HUES6 (cell line): ENCODE results near the gene NMD3.

Experiments
- H3K27ac ChIP-seq: 2 replicates; pipeline ENCODE4 v1.7.0; 2013; ENCODE audit warnings: low read depth, mild to moderate bottlenecking, low read length, inconsistent platforms
- H3K27me3 ChIP-seq: 2 replicates; pipeline ENCODE4 v1.6.1; 2013; ENCODE audit warnings: low read length; ENCODE audit not compliant: control insufficient read depth, insufficient read depth
- H3K36me3 ChIP-seq: 2 replicates; pipeline ENCODE4 v1.6.1; 2013; ENCODE audit warnings: low read length; ENCODE audit not compliant: control insufficient read depth, insufficient read depth
- H3K4me1 ChIP-seq: 2 replicates; pipeline ENCODE4 v1.6.1; 2013; ENCODE audit warnings: low read length; ENCODE audit not compliant: control insufficient read depth, insufficient read depth
- H3K4me3 ChIP-seq: 2 replicates; pipeline ENCODE4 v1.5.1; 2013; ENCODE audit warnings: low read depth, low read length
- H3K9ac ChIP-seq: one replicate; pipeline ENCODE4 v1.6.1; 2013; ENCODE audit warnings: mild to moderate bottlenecking, low read length
- H3K9me3 ChIP-seq: 2 replicates; pipeline ENCODE4 v1.6.1; 2013; ENCODE audit warnings: low read depth, low read length; ENCODE audit not compliant: control insufficient read depth, insufficient read depth

Gene NMD3

DNA sequence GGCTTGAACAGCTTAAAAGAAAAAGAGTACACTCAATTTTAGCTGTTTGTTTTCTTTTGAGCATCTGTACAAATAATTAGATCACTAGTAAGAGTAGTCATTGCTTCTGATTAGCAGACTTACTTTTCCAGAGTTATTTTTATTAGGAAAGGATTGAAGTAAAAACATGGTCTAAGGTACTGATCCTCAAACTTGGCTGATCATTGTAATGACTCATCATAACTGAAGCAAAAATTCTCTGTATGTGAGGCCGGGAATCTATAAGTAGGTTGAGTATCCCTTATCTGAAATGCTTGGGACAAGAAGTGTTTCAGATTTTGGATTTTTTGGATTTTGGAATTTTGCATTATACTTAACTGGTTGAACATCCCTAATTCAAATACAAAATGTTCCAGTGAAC, 12.4 kb downstream of the NMD3 start:
- H3K4me3 ChIP-seq = no peak overlapping the region
- no peaks in the 10 kb centered on the region for H3K4me1 ChIP-seq
- no peaks in the 10 kb centered on the region for H3K9me3 ChIP-seq
- no peaks in the 10 kb centered on the region for H3K27me3 ChIP-seq
- peaks cover 86% of the 10 kb centered on the region for H3K36me3 ChIP-seq
- H3K27ac ChIP-seq = no peak overlapping the region
- no peak overlapping the region for H3K9ac ChIP-seq

DNA sequence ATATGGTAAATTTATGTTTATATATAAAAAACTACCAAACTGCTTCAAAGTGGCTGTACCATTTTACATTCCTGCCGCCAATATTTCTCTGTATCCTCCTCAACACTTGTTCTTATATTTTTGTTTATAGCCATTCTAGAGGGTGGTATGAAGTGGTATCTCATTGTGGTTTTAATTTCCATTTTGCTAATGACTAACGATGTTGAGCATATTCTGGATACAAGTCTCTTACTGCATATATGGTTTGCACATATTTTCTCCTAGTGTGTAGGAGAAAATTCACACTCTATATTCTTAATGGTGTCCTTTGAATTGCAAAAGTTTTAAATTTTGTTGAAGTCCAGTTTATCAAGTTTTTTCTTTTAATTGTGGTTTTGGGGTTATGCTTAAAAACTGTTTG, 15.1 kb downstream of the NMD3 start:
- Histone ChIP-seq H3K27me3 (no peaks in the 10 kb centered on the region), H3K9me3 (no peaks in the 10 kb centered on the region), H3K4me3 (no peak overlapping the region), H3K36me3 (peaks cover 87% of the 10 kb centered on the region), H3K27ac (no peak overlapping the region), H3K9ac (no peak overlapping the region), H3K4me1 (no peaks in the 10 kb centered on the region)

- Histone ChIP-seq H3K27ac (no peak overlapping the region), H3K9ac (no peak overlapping the region), H3K27me3 (no peaks in the 10 kb centered on the region), H3K36me3 (peaks cover 91% of the 10 kb centered on the region), H3K4me1 (no peaks in the 10 kb centered on the region), H3K4me3 (no peak overlapping the region), H3K9me3 (no peaks in the 10 kb centered on the region)
These were observed 18.6 kb downstream of the NMD3 start for GRCh38 chr3:161239700-161240099.

- Histone ChIP-seq H3K9ac (no peak overlapping the region), H3K36me3 (peaks cover 86% of the 10 kb centered on the region), H3K27me3 (no peaks in the 10 kb centered on the region), H3K4me1 (no peaks in the 10 kb centered on the region), H3K4me3 (no peak overlapping the region), H3K9me3 (no peaks in the 10 kb centered on the region), H3K27ac (no peak overlapping the region)
These were observed 23.4 kb downstream of the NMD3 start for GRCh38 chr3:161244538-161244937.

GRCh38 chr3:161247049-161247448, 25.9 kb downstream of the NMD3 start:
- Histone ChIP-seq H3K9me3 (no peaks in the 10 kb centered on the region), H3K9ac (no peak overlapping the region), H3K27me3 (no peaks in the 10 kb centered on the region), H3K36me3 (peaks cover 86% of the 10 kb centered on the region), H3K4me3 (no peak overlapping the region), H3K4me1 (no peaks in the 10 kb centered on the region), H3K27ac (no peak overlapping the region)

DNA sequence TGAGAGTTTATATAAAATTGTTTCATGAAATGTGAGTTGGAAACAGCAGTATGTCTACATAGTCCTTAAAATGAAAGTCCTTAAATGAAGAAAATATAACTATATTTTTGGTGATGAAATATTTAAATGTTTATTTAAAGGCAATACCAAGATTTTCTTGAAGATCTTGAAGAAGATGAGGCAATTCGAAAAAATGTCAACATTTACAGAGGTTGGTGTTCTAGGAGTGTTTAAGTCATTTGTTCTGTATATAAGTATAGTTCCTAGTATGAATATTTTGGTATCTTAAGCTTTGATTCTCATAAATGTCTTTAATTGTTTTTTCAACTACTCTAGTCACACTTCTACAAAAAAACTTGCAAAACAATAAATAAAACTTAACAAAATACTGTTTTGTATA, 29.0 kb downstream of the NMD3 start:
- Histone ChIP-seq H3K27me3 (no peaks in the 10 kb centered on the region), H3K36me3 (peaks cover 78% of the 10 kb centered on the region), H3K9me3 (no peaks in the 10 kb centered on the region), H3K4me1 (no peaks in the 10 kb centered on the region), H3K27ac (no peak overlapping the region), H3K9ac (no peak overlapping the region), H3K4me3 (no peak overlapping the region)

GRCh38 chr3:161251716-161252115, 30.6 kb downstream of the NMD3 start:
- H3K4me3 ChIP-seq = no peak overlapping the region
- no peak overlapping the region for H3K9ac ChIP-seq
- H3K4me1 ChIP-seq = no peaks in the 10 kb centered on the region
- no peak overlapping the region for H3K27ac ChIP-seq
- H3K36me3 ChIP-seq = peaks cover 77% of the 10 kb centered on the region
- H3K9me3 ChIP-seq = no peaks in the 10 kb centered on the region
- no peaks in the 10 kb centered on the region for H3K27me3 ChIP-seq

DNA sequence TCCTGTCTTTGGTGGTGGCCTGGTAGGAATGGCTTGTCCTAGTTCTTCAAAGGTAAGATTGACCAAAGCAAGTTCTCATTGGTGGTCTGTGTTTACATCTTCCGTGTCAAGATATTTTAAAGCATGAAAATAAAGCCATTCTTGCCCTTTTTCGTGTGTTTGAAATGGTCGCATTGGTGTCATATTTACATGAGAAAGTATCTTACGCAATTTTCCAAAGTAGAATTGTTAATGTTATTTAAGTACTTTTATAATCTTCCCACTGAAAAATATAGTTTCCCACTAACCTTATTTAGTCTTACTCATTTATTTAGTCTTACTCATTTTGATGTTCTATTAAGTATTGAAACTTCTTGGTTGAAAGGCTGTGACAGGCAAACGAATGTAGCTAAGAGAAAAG, 31.0 kb downstream of the NMD3 start:
- Histone ChIP-seq H3K36me3 (peaks cover 76% of the 10 kb centered on the region), H3K4me1 (no peaks in the 10 kb centered on the region), H3K27ac (no peak overlapping the region), H3K4me3 (no peak overlapping the region), H3K9me3 (no peaks in the 10 kb centered on the region), H3K27me3 (no peaks in the 10 kb centered on the region), H3K9ac (no peak overlapping the region)

DNA sequence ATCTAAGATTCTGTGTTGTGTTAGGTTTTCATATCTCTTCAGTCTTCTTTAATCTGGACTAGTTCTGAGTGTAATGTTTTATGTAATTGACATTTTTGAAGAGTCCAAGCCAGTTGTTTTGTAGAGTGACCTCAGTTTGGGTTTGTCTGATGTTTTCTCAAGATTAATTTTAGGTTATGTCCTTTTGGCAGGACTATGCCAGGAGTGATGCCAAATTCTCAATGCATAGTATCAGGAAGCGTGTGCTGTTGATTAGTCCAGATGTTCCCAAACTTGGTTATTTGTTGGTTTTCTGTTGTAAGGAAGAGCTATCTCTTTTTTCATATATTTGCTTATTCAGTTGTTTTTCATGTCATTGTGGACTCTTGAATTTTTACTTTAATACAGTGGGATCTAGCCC, 32.6 kb downstream of the NMD3 start:
- Histone ChIP-seq H3K9me3 (no peaks in the 10 kb centered on the region), H3K27me3 (no peaks in the 10 kb centered on the region), H3K27ac (no peak overlapping the region), H3K9ac (no peak overlapping the region), H3K4me3 (no peak overlapping the region), H3K4me1 (no peaks in the 10 kb centered on the region), H3K36me3 (peaks cover 65% of the 10 kb centered on the region)

DNA sequence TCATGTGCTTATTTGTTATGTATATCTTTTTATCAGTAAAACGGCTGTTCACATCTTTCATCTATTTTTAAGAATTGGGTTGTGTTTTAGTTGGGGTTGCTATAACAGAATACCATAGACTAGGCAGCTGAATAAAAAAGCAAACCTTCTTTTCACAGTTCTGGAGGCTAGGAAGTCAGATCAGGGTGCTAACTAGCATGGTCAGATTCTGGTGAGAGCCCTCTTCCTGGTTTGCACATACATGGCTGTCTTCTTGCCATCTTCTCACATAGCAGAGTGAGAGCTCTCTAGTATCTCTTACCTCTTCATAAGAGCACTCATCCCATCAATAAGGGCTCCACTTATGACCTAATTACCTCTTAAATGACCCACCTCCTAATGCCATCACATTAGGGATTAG, 33.8 kb downstream of the NMD3 start:
- Histone ChIP-seq H3K4me1 (no peaks in the 10 kb centered on the region), H3K9ac (no peak overlapping the region), H3K36me3 (peaks cover 54% of the 10 kb centered on the region), H3K27me3 (no peaks in the 10 kb centered on the region), H3K9me3 (no peaks in the 10 kb centered on the region), H3K4me3 (no peak overlapping the region), H3K27ac (no peak overlapping the region)

DNA sequence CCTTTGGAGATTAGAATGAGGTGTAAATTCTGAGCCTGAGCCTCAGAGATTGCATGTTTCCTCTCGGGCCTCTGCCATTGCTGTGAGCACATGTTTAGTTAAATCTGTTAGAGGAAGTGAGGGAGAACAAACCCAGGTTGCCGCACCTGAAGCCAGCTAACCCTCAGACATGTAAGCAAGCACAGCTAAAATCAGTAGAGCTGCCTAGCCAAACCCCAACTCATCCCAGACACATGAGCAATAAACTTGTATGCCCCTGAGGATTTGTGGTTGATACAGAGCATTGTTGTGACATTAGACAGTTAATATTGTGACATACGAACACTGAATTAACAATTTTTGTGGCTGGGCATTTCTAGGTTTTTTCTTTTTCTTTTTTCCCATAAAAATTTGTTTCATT, 41.9 kb downstream of the NMD3 start:
- H3K4me1 ChIP-seq = no peaks in the 10 kb centered on the region
- no peaks in the 10 kb centered on the region for H3K27me3 ChIP-seq
- H3K9ac ChIP-seq = no peak overlapping the region
- H3K4me3 ChIP-seq = no peak overlapping the region
- peaks cover 8% of the 10 kb centered on the region; the same call in 1 of the 2 replicates for H3K9me3 ChIP-seq
- no peak overlapping the region for H3K27ac ChIP-seq
- H3K36me3 ChIP-seq = peaks cover 5% of the 10 kb centered on the region; the same call in 1 of the 2 replicates

- H3K4me1 ChIP-seq = no peaks in the 10 kb centered on the region
- no peak overlapping the region for H3K4me3 ChIP-seq
- H3K9ac ChIP-seq = no peak overlapping the region
- H3K27ac ChIP-seq = no peak overlapping the region
- H3K9me3 ChIP-seq = peaks cover 8% of the 10 kb centered on the region; the same call in 1 of the 2 replicates
- H3K27me3 ChIP-seq = no peaks in the 10 kb centered on the region
- peaks cover 3% of the 10 kb centered on the region; the same call in 1 of the 2 replicates for H3K36me3 ChIP-seq
These were observed 43.7 kb downstream of the NMD3 start for GRCh38 chr3:161264852-161265251.
